ENCODE measurements around the gene INPP5A.
A peak's percentile ranks its signal among the peaks of the same experiment; 100 is the strongest.
"Not testable (repeated sequence)": the region's sequence is repeated elsewhere in the genome, so short reads cannot be mapped to it uniquely, and the experiment has no call there.

Gene INPP5A

GRCh38 chr10:132777441-132777840 lies 239.9 kb downstream of the INPP5A start:
- no peak for DNase-seq

GRCh38 chr10:132779549-132780294 lies 242.1 kb downstream of the INPP5A start:
- DNase-seq: no peak

- DNase-seq: no peak
Measured at GRCh38 chr10:132780356-132780755, 242.8 kb downstream of the INPP5A start.

- no peak for DNase-seq
Measured at GRCh38 chr10:132781556-132781955, 244.0 kb downstream of the INPP5A start.

- DNase-seq: no peak
Measured at GRCh38 chr10:132783165-132783939, 245.8 kb downstream of the INPP5A start.

- DNase-seq: no peak
Measured at GRCh38 chr10:132783940-132784865, 246.6 kb downstream of the INPP5A start.

GRCh38 chr10:132784866-132785722 lies 247.5 kb downstream of the INPP5A start:
- DNase-seq: no peak

GRCh38 chr10:132785723-132786475 lies 248.3 kb downstream of the INPP5A start, which contains the start of gene NKX6-2:
Gene NKX6-2 (minus strand): TSS chr10:132786147. CDS start chr10:132785948, 199 bp downstream.
- peak in 1 of 2 donors; percentile 54 for DNase-seq

GRCh38 chr10:132786476-132786883 lies 248.9 kb downstream of the INPP5A start:
- no peak for DNase-seq

- no peak for DNase-seq
Measured at GRCh38 chr10:132786884-132787494, 249.4 kb downstream of the INPP5A start.

- no peak for DNase-seq
Measured at GRCh38 chr10:132787495-132788179, 250.1 kb downstream of the INPP5A start.

- no peak for DNase-seq
Measured at GRCh38 chr10:132788180-132788830, 250.7 kb downstream of the INPP5A start.

GRCh38 chr10:132788831-132789219 lies 251.2 kb downstream of the INPP5A start:
- no peak for DNase-seq

GRCh38 chr10:132789659-132790148 lies 252.1 kb downstream of the INPP5A start:
- DNase-seq: no peak

- no peak for DNase-seq
Measured at GRCh38 chr10:132790470-132790869, 252.9 kb downstream of the INPP5A start.

GRCh38 chr10:132790934-132791829 lies 253.6 kb downstream of the INPP5A start:
- DNase-seq: no peak

GRCh38 chr10:132792099-132792498 lies 254.5 kb downstream of the INPP5A start:
- not testable (repeated sequence) for DNase-seq

GRCh38 chr10:132792796-132793195 lies 255.2 kb downstream of the INPP5A start:
- DNase-seq: no peak

All from hippocampal formation (tissue), 2 donors.